ENCODE results near the gene TRAFD1. TPM values are rescaled to one million over a fixed set of nuclear protein-coding genes. Genes with fewer than 3 reads are reported as not detected.
"Not testable (repeated sequence)": the region's sequence is repeated elsewhere in the genome, so short reads cannot be mapped to it uniquely, and the experiment has no call there.

Gene TRAFD1
- total RNA-seq, 1 donor from 2014 or later, result 27.5 TPM

GRCh38 chr12:112105891-112106290 is 19.5 kb upstream of the TRAFD1 start:
- H3K36me3 Mint-ChIP-seq (ENCODE audit: low read depth), result peaks cover 7% of the 10 kb centered on the region
- DNase-seq (ENCODE audit: low spot score), result no peak
- no peak overlapping the region for H3K27ac Mint-ChIP-seq (ENCODE audit: unreplicated experiment)
- H3K9me3 Mint-ChIP-seq (ENCODE audit: low read depth), result no peaks in the 10 kb centered on the region
- H3K4me3 Mint-ChIP-seq (ENCODE audit: unreplicated experiment), result no peak overlapping the region
- peaks cover 35% of the 10 kb centered on the region for H3K4me1 Mint-ChIP-seq (ENCODE audit: low read depth)
- H3K27me3 Mint-ChIP-seq (ENCODE audit: low read depth), result no peaks in the 10 kb centered on the region
- TF ChIP-seq CTCF (IDR thresholded peaks at IDR 0.05), result no peak

DNA sequence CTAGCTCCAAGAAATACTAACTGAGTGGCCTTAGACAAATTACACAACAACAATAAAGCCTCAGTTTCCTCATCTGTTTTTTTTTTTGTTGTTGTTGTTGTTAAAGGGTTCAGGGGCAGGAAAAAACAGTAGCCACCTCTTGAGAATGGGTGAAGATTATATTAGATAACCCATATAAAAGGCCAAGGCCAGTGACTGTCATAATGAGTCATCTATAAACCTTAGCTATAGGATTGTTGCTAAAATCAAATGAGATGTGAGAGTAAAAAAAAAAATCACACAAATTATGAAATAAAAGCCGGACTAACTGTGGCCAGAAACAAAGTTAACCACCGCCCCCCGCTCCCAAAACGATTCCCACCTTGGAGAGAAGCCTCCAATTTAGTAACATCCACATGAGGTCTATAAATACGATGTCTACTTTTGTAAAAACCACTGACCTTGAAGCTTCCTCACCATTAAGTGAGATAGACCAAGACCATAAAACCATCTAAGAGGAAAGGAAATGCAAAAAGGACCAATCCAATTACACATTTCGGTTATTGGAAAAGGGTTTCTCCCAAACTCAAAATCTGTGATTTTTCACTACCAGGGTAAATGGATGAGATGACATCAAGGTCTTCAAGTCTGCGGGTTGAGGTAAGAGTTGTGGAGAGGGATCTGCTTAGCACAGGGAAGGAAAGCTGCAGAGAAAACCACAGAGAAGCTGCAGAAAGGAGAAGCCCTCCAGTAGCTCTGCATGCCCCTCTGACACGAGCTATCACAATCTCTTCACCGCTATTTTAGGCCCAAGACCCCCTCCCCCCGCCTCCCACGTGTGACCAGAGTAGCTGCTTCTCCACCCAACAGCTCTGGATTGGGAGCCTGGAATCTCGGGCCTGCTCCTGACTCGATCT is 17.8 kb upstream of the TRAFD1 start:
- TF ChIP-seq CTCF (IDR thresholded peaks at IDR 0.05), result no peak
- Mint-ChIP-seq H3K4me1 (ENCODE audit: low read depth) (peaks cover 35% of the 10 kb centered on the region), H3K36me3 (ENCODE audit: low read depth) (peaks cover 3% of the 10 kb centered on the region), H3K9me3 (ENCODE audit: low read depth) (no peaks in the 10 kb centered on the region), H3K27me3 (ENCODE audit: low read depth) (no peaks in the 10 kb centered on the region), H3K4me3 (ENCODE audit: unreplicated experiment) (peak overlapping the region; percentile 96), H3K27ac (ENCODE audit: unreplicated experiment) (peak overlapping the region; percentile 91)
- no peak for DNase-seq (ENCODE audit: low spot score)

DNA sequence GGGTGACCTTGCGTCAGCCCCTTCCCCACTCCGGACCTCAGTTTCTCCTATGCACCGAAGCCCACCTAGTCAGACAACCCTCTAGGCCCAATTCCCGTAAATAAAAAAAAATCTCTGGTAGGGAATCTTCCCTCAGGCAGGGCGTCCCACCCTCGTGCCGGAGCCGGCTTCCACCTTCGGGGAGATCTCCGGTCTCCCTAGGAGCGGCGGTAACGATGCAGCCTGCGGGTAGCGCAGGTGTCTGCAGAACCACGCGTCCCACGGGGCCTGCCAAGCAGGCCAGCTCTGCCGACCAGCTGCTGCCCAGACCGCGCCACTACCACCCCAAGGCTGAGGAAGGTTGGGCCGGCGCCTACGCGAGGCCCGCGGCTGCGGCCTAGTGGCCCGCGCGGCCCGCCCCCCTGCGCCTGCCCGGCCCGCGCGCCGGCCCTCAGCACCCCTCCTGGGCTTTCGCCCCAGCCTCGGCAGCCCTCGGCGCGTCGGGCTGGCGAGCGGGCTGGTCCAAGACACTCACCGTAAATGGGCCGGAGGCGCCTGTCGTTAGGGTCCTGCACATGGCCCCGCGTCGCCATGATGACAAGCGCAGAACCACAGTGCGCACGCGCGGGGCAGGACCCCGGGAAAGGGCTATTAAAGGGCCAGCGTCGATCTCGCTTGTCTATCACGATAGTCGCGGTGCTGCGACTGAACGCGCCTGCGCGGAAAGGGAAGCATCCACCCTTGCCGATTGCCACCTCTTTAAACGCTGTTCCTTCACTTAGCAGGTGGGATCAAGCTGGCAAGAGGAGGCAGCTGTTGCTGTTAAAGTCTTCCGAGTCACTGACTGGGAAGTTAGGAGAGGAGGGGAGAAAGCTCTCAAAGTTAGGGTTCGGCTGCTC is 16.9 kb upstream of the TRAFD1 start, which contains the start of gene NAA25:
TSS of gene NAA25 (minus strand) at position 582 of the 878 bp plus-strand sequence. CDS start at position 572, 10 bp downstream.
- Mint-ChIP-seq H3K27me3 (ENCODE audit: low read depth) (no peaks in the 10 kb centered on the region), H3K36me3 (ENCODE audit: low read depth) (peaks cover 3% of the 10 kb centered on the region), H3K9me3 (ENCODE audit: low read depth) (no peaks in the 10 kb centered on the region), H3K27ac (ENCODE audit: unreplicated experiment) (peak within 1 kb of the TSS; percentile 98), H3K4me3 (ENCODE audit: unreplicated experiment) (peak within 1 kb of the TSS; percentile 96), H3K4me1 (ENCODE audit: low read depth) (peaks cover 35% of the 10 kb centered on the region)
- peak; percentile 96 for DNase-seq (ENCODE audit: low spot score)
- TF ChIP-seq CTCF (IDR thresholded peaks at IDR 0.05), result no peak

DNA sequence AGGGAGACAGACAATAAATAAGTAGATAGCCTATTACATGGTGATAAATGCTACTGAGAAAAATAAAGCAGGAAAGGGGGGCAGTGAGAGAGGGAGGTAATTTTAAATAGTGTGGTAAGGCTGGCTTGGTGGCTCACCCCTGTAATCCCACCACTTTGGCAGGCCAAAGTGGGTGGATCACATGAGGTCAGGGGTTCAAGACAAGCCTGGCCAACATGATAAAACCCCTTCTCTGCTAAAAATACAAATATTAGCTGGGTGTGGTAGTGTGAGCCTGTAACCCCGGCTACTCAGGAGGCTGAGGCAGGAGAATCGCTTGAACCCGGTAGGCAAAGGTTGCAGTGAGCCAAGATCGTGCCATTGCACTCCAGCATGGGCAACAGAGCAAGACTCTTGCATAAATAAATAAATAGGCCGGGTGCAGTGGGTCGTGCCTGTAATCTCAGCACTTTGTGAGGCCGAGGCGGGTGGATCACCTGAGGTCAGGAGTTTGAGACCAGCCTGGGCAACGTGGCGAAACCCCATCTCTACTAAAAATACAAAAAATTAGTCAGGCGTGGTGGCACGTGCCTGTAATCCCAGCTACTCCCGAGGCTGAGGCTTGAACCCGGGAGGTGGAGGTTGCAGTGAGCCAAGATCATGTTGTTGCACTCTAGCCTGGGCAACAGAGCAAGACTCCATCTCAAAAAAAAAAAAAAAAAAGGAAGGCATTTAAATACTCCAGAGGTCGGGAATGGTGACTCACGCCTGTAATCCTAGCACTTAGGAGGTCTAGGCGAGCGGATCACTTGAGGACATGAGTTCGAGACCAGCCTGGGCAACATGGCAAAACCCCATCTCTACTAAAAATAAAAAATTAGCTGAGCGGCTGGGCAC is 14.3 kb upstream of the TRAFD1 start:
- H3K4me1 Mint-ChIP-seq (ENCODE audit: low read depth), result peaks cover 24% of the 10 kb centered on the region
- not testable (repeated sequence) for H3K36me3 Mint-ChIP-seq (ENCODE audit: low read depth); H3K9me3 Mint-ChIP-seq (ENCODE audit: low read depth); H3K27me3 Mint-ChIP-seq (ENCODE audit: low read depth); H3K4me3 Mint-ChIP-seq (ENCODE audit: unreplicated experiment); H3K27ac Mint-ChIP-seq (ENCODE audit: unreplicated experiment); DNase-seq (ENCODE audit: low spot score)

GRCh38 chr12:112111931-112112330 is 13.4 kb upstream of the TRAFD1 start:
- DNase-seq (ENCODE audit: low spot score), result no peak
- no peaks in the 10 kb centered on the region for H3K27me3 Mint-ChIP-seq (ENCODE audit: low read depth)
- no peak overlapping the region for H3K4me3 Mint-ChIP-seq (ENCODE audit: unreplicated experiment)
- peaks cover 22% of the 10 kb centered on the region for H3K4me1 Mint-ChIP-seq (ENCODE audit: low read depth)
- peak; percentile 21 for TF ChIP-seq CTCF (IDR thresholded peaks at IDR 0.05)
- H3K36me3 Mint-ChIP-seq (ENCODE audit: low read depth), result no peaks in the 10 kb centered on the region
- H3K27ac Mint-ChIP-seq (ENCODE audit: unreplicated experiment), result no peak overlapping the region
- no peaks in the 10 kb centered on the region for H3K9me3 Mint-ChIP-seq (ENCODE audit: low read depth)
